Measurements from ENCODE around the gene PFDN5.

Gene PFDN5

DNA sequence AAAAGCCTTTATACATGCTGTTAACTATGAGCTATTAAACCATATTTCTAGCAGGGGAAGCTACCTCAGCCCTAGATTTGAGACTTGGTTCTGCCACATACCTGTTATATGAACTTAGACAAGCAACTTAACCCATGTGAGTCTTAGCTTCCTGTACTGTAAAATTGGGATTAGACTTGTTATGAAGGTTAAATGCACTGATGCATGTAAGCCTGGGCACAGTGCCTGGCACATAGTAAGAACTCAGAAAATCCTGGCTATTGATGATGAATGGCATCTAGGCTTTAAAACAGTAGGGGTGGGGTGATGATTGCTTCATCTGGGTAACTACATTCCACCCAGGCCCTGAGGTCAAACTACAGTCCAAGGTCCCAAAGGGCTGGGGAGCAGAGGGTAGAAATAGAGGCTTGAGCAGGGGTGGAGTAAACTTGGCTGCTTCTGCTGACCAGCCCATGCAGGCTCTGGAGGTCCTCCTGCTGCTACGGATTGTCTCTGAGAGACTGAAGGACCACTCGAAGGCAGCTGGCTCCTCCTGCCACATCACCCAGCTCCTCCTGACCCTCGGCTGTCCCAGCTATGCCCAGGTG is 16.0 kb upstream of the PFDN5 start:
- WGBS, 2 donors (ENCODE audit: extremely low coverage in 2 of 2, insufficient read length in 2 of 2, insufficient replicate concordance in 1 of 2), result no CpG with 5 or more reads among the region's 3 CpGs
- no peaks in the 10 kb centered on the region for H3K4me1 ChIP-seq (ENCODE audit: control insufficient read depth in 2 of 2, insufficient read depth in 1 of 2, low read depth in 1 of 2, low read length in 2 of 2)

GRCh38 chr12:53279888-53280498 is 15.3 kb upstream of the PFDN5 start:
- Histone ChIP-seq H2BK120ac (ENCODE audit: low read depth, low read length) (no peak overlapping the region), H2BK15ac (ENCODE audit: low read length) (no peak overlapping the region), H3K23ac (ENCODE audit: low read depth, low read length, poor library complexity) (no peak overlapping the region), H2BK5ac (ENCODE audit: low read length) (no peak overlapping the region), H3K36me3 (replicated peaks in 1 of 2; ENCODE audit: control insufficient read depth in 2 of 2, insufficient read depth in 2 of 2, low read length in 2 of 2) (peaks cover 69 to 92% of the 10 kb centered on the region in 2 donors), H3K4me2 (ENCODE audit: insufficient read depth, low read length, poor library complexity, severe bottlenecking) (no peak overlapping the region), H3K4ac (ENCODE audit: low read length) (no peak overlapping the region), H3K4me1 (ENCODE audit: control insufficient read depth in 2 of 2, insufficient read depth in 1 of 2, low read depth in 1 of 2, low read length in 2 of 2) (no peaks in the 10 kb centered on the region), H2AFZ (ENCODE audit: low read length) (no peak overlapping the region), H3K79me1 (ENCODE audit: low read depth, low read length) (no peaks in the 10 kb centered on the region), H3K27ac (replicated peaks; ENCODE audit: low read length) (no peak overlapping the region), H3K4me3 (ENCODE audit: low read length in 2 of 2) (no peak overlapping the region), H3K14ac (ENCODE audit: low read length) (no peak overlapping the region), H3K9ac (ENCODE audit: low read depth, low read length, poor library complexity) (no peak overlapping the region), H2BK12ac (ENCODE audit: low read length) (no peak overlapping the region), H3K18ac (ENCODE audit: low read length) (no peak overlapping the region), H4K8ac (ENCODE audit: low read depth, low read length) (no peak overlapping the region), H3K9me3 (replicated peaks in 1 of 2; ENCODE audit: control insufficient read depth in 2 of 2, insufficient read depth in 1 of 2, low read depth in 1 of 2, low read length in 2 of 2) (peaks cover 0 to 2% of the 10 kb centered on the region in 2 donors), H3K27me3 (ENCODE audit: control insufficient read depth in 3 of 3, insufficient read depth in 3 of 3, low read depth in 1 of 3, low read length in 3 of 3) (no peaks in the 10 kb centered on the region), H2AK5ac (ENCODE audit: low read depth, low read length) (no peak overlapping the region), H4K91ac (ENCODE audit: low read depth, low read length, poor library complexity) (no peak overlapping the region)
- no CpG with 5 or more reads among the region's 9 CpGs for whole genome bisulfite sequencing, 2 donors (ENCODE audit: extremely low coverage in 2 of 2, insufficient read length in 2 of 2, insufficient replicate concordance in 1 of 2)
- DNase-seq (ENCODE audit: low spot score), result no peak

More for the DNA sequence above, 16.0 kb upstream of the PFDN5 start:
- Histone ChIP-seq H3K27ac (replicated peaks; ENCODE audit: low read length) (no peak overlapping the region), H4K8ac (ENCODE audit: low read depth, low read length) (no peak overlapping the region), H4K91ac (ENCODE audit: low read depth, low read length, poor library complexity) (no peak overlapping the region), H3K9ac (ENCODE audit: low read depth, low read length, poor library complexity) (no peak overlapping the region), H3K27me3 (ENCODE audit: control insufficient read depth in 3 of 3, insufficient read depth in 3 of 3, low read depth in 1 of 3, low read length in 3 of 3) (no peaks in the 10 kb centered on the region), H3K9me3 (replicated peaks in 1 of 2; ENCODE audit: control insufficient read depth in 2 of 2, insufficient read depth in 1 of 2, low read depth in 1 of 2, low read length in 2 of 2) (peaks cover 0 to 2% of the 10 kb centered on the region in 2 donors), H3K4me2 (ENCODE audit: insufficient read depth, low read length, poor library complexity, severe bottlenecking) (no peak overlapping the region), H3K14ac (ENCODE audit: low read length) (no peak overlapping the region), H2BK5ac (ENCODE audit: low read length) (no peak overlapping the region), H2BK120ac (ENCODE audit: low read depth, low read length) (no peak overlapping the region), H3K36me3 (replicated peaks in 1 of 2; ENCODE audit: control insufficient read depth in 2 of 2, insufficient read depth in 2 of 2, low read length in 2 of 2) (peaks cover 71 to 93% of the 10 kb centered on the region in 2 donors), H3K79me1 (ENCODE audit: low read depth, low read length) (peaks cover 4% of the 10 kb centered on the region), H3K18ac (ENCODE audit: low read length) (no peak overlapping the region), H2BK15ac (ENCODE audit: low read length) (no peak overlapping the region), H3K4me3 (ENCODE audit: low read length in 2 of 2) (no peak overlapping the region), H3K4ac (ENCODE audit: low read length) (no peak overlapping the region), H2AK5ac (ENCODE audit: low read depth, low read length) (no peak overlapping the region), H2AFZ (ENCODE audit: low read length) (no peak overlapping the region), H3K23ac (ENCODE audit: low read depth, low read length, poor library complexity) (no peak overlapping the region), H2BK12ac (ENCODE audit: low read length) (no peak overlapping the region)
- DNase-seq (ENCODE audit: low spot score), result no peak

DNA sequence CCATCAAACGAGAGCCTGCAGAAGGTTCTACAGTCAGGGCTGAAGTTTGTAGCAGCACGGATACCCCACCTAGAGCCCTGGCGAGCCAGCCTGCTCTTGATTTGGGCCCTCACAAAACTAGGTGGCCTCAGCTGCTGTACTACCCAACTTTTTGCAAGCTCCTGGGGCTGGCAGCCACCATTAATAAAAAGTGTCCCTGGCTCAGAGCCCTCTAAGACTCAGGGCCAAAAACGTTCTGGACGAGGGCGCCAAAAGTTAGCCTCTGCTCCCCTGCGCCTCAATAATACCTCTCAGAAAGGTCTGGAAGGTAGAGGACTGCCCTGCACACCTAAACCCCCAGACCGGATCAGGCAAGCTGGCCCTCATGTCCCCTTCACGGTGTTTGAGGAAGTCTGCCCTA is 8.9 kb upstream of the PFDN5 start:
- H4K91ac ChIP-seq (ENCODE audit: low read depth, low read length, poor library complexity), result no peak overlapping the region
- no peaks in the 10 kb centered on the region for H3K9me3 ChIP-seq (replicated peaks in 1 of 2; ENCODE audit: control insufficient read depth in 2 of 2, insufficient read depth in 1 of 2, low read depth in 1 of 2, low read length in 2 of 2)
- no peak overlapping the region for H3K23ac ChIP-seq (ENCODE audit: low read depth, low read length, poor library complexity)
- no peak overlapping the region for H2BK12ac ChIP-seq (ENCODE audit: low read length)
- no CpG with 5 or more reads among the region's 9 CpGs for WGBS, 2 donors (ENCODE audit: extremely low coverage in 2 of 2, insufficient read length in 2 of 2, insufficient replicate concordance in 1 of 2)
- no peak for DNase-seq (ENCODE audit: low spot score)
- no peak overlapping the region for H3K9ac ChIP-seq (ENCODE audit: low read depth, low read length, poor library complexity)
- H3K4me2 ChIP-seq (ENCODE audit: insufficient read depth, low read length, poor library complexity, severe bottlenecking), result no peak overlapping the region
- no peak overlapping the region for H2BK15ac ChIP-seq (ENCODE audit: low read length)
- no peak overlapping the region for H3K27ac ChIP-seq (replicated peaks; ENCODE audit: low read length)
- no peak overlapping the region for H4K8ac ChIP-seq (ENCODE audit: low read depth, low read length)
- no peak overlapping the region for H3K14ac ChIP-seq (ENCODE audit: low read length)
- H2AFZ ChIP-seq (ENCODE audit: low read length), result no peak overlapping the region
- no peaks in the 10 kb centered on the region for H3K27me3 ChIP-seq (ENCODE audit: control insufficient read depth in 3 of 3, insufficient read depth in 3 of 3, low read depth in 1 of 3, low read length in 3 of 3)
- no peak overlapping the region for H2BK5ac ChIP-seq (ENCODE audit: low read length)
- no peaks in the 10 kb centered on the region for H3K79me1 ChIP-seq (ENCODE audit: low read depth, low read length)
- H3K18ac ChIP-seq (ENCODE audit: low read length), result no peak overlapping the region
- H3K4ac ChIP-seq (ENCODE audit: low read length), result no peak overlapping the region
- H2BK120ac ChIP-seq (ENCODE audit: low read depth, low read length), result no peak overlapping the region
- no peak overlapping the region for H2AK5ac ChIP-seq (ENCODE audit: low read depth, low read length)
- H3K36me3 ChIP-seq (replicated peaks in 1 of 2; ENCODE audit: control insufficient read depth in 2 of 2, insufficient read depth in 2 of 2, low read length in 2 of 2), result peaks cover 71 to 91% of the 10 kb centered on the region in 2 donors
- H3K4me3 ChIP-seq (ENCODE audit: low read length in 2 of 2), result no peak overlapping the region
- H3K4me1 ChIP-seq (ENCODE audit: control insufficient read depth in 2 of 2, insufficient read depth in 1 of 2, low read depth in 1 of 2, low read length in 2 of 2), result no peaks in the 10 kb centered on the region

GRCh38 chr12:53287741-53288216 is 7.6 kb upstream of the PFDN5 start:
- Histone ChIP-seq H2BK15ac (ENCODE audit: low read length) (no peak overlapping the region), H3K14ac (ENCODE audit: low read length) (no peak overlapping the region), H3K4me1 (ENCODE audit: control insufficient read depth in 2 of 2, insufficient read depth in 1 of 2, low read depth in 1 of 2, low read length in 2 of 2) (no peaks in the 10 kb centered on the region), H4K8ac (ENCODE audit: low read depth, low read length) (no peak overlapping the region), H3K4me3 (ENCODE audit: low read length in 2 of 2) (no peak overlapping the region), H3K27ac (replicated peaks; ENCODE audit: low read length) (no peak overlapping the region), H2BK12ac (ENCODE audit: low read length) (no peak overlapping the region), H3K36me3 (replicated peaks in 1 of 2; ENCODE audit: control insufficient read depth in 2 of 2, insufficient read depth in 2 of 2, low read length in 2 of 2) (peaks cover 73 to 91% of the 10 kb centered on the region in 2 donors), H3K9ac (ENCODE audit: low read depth, low read length, poor library complexity) (no peak overlapping the region), H3K27me3 (ENCODE audit: control insufficient read depth in 3 of 3, insufficient read depth in 3 of 3, low read depth in 1 of 3, low read length in 3 of 3) (no peaks in the 10 kb centered on the region), H2BK120ac (ENCODE audit: low read depth, low read length) (no peak overlapping the region), H3K23ac (ENCODE audit: low read depth, low read length, poor library complexity) (no peak overlapping the region), H3K4me2 (ENCODE audit: insufficient read depth, low read length, poor library complexity, severe bottlenecking) (no peak overlapping the region), H4K91ac (ENCODE audit: low read depth, low read length, poor library complexity) (no peak overlapping the region), H3K4ac (ENCODE audit: low read length) (no peak overlapping the region), H3K18ac (ENCODE audit: low read length) (no peak overlapping the region), H2BK5ac (ENCODE audit: low read length) (no peak overlapping the region), H3K79me1 (ENCODE audit: low read depth, low read length) (no peaks in the 10 kb centered on the region), H2AK5ac (ENCODE audit: low read depth, low read length) (no peak overlapping the region), H3K9me3 (replicated peaks in 1 of 2; ENCODE audit: control insufficient read depth in 2 of 2, insufficient read depth in 1 of 2, low read depth in 1 of 2, low read length in 2 of 2) (no peaks in the 10 kb centered on the region), H2AFZ (ENCODE audit: low read length) (no peak overlapping the region)
- DNase-seq (ENCODE audit: low spot score), result peak; percentile 39
- no CpG with 5 or more reads among the region's 11 CpGs for WGBS, 2 donors (ENCODE audit: extremely low coverage in 2 of 2, insufficient read length in 2 of 2, insufficient replicate concordance in 1 of 2)
